GM20000 (cell line): ENCODE data around the gene F13B.
"Not testable (repeated sequence)": the region's sequence is repeated elsewhere in the genome, so short reads cannot be mapped to it uniquely, and the experiment has no call there.

Experiments used
- DNase-seq: peaks from one replicate; pipeline ENCODE4 v3.0.0; 2012; ENCODE audit warnings: low spot score
- TF ChIP-seq, protein P1 (sequence below): IDR thresholded peaks from 2 replicates; pipeline ENCODE4 v1.5.1; 2012; ENCODE audit warnings: mild to moderate bottlenecking, control low read depth; ENCODE audit errors: extremely low read depth, missing control alignments

Gene F13B

DNA sequence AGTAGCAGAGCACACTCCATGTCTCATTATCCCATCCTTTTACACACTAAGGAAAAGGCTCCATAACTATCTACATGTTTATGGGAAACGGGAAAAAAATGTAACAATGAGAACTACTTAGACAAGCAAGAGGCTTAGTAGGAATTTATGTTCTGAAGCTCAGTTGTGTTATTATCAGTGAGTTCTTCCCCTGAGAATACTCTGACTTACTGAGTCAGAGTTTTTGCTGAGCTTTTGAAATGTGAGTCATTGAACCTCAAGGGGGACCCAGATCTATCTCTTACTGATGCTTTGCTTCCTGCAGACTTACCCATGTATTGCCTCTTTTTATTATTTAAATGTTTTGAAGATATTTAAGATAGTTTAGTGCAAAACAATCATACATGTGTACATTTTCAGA is 69.6 kb downstream of the F13B start:
- DNase-seq: no peak
- TF ChIP-seq, protein P1, sequence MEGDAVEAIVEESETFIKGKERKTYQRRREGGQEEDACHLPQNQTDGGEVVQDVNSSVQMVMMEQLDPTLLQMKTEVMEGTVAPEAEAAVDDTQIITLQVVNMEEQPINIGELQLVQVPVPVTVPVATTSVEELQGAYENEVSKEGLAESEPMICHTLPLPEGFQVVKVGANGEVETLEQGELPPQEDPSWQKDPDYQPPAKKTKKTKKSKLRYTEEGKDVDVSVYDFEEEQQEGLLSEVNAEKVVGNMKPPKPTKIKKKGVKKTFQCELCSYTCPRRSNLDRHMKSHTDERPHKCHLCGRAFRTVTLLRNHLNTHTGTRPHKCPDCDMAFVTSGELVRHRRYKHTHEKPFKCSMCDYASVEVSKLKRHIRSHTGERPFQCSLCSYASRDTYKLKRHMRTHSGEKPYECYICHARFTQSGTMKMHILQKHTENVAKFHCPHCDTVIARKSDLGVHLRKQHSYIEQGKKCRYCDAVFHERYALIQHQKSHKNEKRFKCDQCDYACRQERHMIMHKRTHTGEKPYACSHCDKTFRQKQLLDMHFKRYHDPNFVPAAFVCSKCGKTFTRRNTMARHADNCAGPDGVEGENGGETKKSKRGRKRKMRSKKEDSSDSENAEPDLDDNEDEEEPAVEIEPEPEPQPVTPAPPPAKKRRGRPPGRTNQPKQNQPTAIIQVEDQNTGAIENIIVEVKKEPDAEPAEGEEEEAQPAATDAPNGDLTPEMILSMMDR: no peak

- no peak for DNase-seq
- TF ChIP-seq, protein P1: no peak
These were observed 73.1 kb downstream of the F13B start for GRCh38 chr1:196993916-196994315.

DNA sequence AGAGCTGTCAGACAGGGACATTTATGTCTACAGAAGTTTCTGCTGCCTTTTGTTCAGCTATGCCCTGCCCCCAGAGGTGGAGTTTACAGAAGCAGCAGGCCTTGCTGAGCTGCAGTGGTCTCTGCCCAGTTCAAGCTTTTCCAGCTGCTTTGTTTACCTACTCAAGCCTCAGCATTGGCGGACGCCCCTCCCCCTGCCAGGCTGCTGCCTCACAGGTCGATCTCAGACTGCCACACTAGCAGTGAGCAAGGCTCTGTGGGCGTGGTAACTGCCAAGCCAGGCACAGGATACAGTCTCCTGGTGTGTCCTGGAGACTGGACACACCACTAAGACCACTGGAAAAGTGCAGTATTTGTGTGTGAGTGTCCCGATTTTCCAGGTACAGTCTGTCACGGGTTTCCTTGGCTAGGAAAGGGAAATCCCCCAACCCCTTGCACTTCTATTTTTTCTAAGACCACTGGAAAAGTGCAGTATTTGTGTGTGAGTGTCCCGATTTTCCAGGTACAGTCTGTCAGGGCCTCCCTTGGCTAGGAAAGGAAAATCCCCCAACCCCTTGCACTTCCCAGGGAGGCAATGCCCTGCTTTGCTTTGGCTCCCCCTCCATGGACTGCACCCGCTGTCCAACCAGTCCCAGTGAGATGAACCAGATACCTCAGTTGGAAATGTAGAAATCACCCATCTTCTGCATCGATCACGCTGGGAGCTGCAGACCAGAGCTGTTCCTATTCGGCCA is 75.0 kb downstream of the F13B start:
- not testable (repeated sequence) for DNase-seq
